ENCODE data around the gene COL20A1. TPM values are rescaled to one million over a fixed set of nuclear protein-coding genes. Genes with fewer than 3 reads are reported as not detected.

The COL20A1 gene
- total and polyA plus RNA-seq, 2 of the 13 experiments (the other 11 are each of a cell fraction or from before 2014, with no cell fraction given) = not detected

- CTCF ChIA-PET (ENCODE audit: low intra/inter-chr PET ratio, low total read pairs) = interaction anchor here (1.4 kb wide), 1 partner anchor 29 kb away, joined by 10 read pairs; no protein-coding TSS in a partner anchor
Observed at GRCh38 chr20:63252284-63252711, 40.7 kb upstream of the COL20A1 start.

More at GRCh38 chr20:63252284-63252711, 40.7 kb upstream of the COL20A1 start:
- no peak for ATAC-seq
- H3K9me3 ChIP-seq (ENCODE audit: low read length) = no peaks in the 10 kb centered on the region
- no peak for TF ChIP-seq ZNF180 (CRISPR knock-in tag; IDR thresholded peaks at IDR 0.05; ENCODE audit: borderline replicate concordance, low read depth)
- TF ChIP-seq ZNF75D (CRISPR knock-in tag; IDR thresholded peaks at IDR 0.05; ENCODE audit: borderline replicate concordance) = no peak
- TF ChIP-seq HMGA1 (CRISPR knock-in tag; conservative IDR thresholded peaks at IDR 0.05) = no peak
- TF ChIP-seq, protein P1, sequence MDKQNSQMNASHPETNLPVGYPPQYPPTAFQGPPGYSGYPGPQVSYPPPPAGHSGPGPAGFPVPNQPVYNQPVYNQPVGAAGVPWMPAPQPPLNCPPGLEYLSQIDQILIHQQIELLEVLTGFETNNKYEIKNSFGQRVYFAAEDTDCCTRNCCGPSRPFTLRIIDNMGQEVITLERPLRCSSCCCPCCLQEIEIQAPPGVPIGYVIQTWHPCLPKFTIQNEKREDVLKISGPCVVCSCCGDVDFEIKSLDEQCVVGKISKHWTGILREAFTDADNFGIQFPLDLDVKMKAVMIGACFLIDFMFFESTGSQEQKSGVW (CRISPR knock-in tag; IDR thresholded peaks at IDR 0.05; ENCODE audit: borderline replicate concordance) = no peak
- no peak for TF ChIP-seq GMEB2 (CRISPR knock-in tag; IDR thresholded peaks at IDR 0.05; ENCODE audit: low read depth)
- TF ChIP-seq, protein P2, sequence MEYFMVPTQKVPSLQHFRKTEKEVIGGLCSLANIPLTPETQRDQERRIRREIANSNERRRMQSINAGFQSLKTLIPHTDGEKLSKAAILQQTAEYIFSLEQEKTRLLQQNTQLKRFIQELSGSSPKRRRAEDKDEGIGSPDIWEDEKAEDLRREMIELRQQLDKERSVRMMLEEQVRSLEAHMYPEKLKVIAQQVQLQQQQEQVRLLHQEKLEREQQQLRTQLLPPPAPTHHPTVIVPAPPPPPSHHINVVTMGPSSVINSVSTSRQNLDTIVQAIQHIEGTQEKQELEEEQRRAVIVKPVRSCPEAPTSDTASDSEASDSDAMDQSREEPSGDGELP (IDR thresholded peaks at IDR 0.05; ENCODE audit: borderline replicate concordance, low read depth) = no peak
- 15% methylated on average over 5 of the region's 8 CpGs for WGBS (ENCODE audit: low lambda C conversion rate)
- no peak overlapping the region for H3K4me3 ChIP-seq (replicated peaks in 1 of 3; ENCODE audit: insufficient read depth in 1 of 3, low read depth in 2 of 3, low read length in 3 of 3)
- in situ Hi-C loops (cut with HindIII; ENCODE audit: extremely low pct_ligation_motif_present, low pct_unique_long_range_greater_than_20kb) (no loop called here), intact Hi-C loops (cut with micrococcal nuclease; ENCODE audit: unreplicated experiment) (no loop called here)
- no peaks in the 10 kb centered on the region for H3K36me3 ChIP-seq (replicated peaks in 1 of 2; ENCODE audit: control insufficient read depth in 1 of 2, insufficient read depth in 2 of 2, low read length in 2 of 2)
- POLR2A ChIA-PET = no interaction called here
- peaks cover 5% of the 10 kb centered on the region; the same call in 1 of the 2 replicates for H4K20me1 ChIP-seq (ENCODE audit: insufficient read depth, low read length)
- DNase-seq (ENCODE audit: low spot score) = no peak
- no peak for FAIRE-seq
- peaks cover 17% of the 10 kb centered on the region for H3K4me1 ChIP-seq (ENCODE audit: insufficient read depth, low read length)
- no peak overlapping the region for H3K4me2 ChIP-seq (ENCODE audit: low read depth, low read length)
- H3K9ac ChIP-seq (ENCODE audit: insufficient read depth, low read depth, low read length) = no peak overlapping the region
- H3K27me3 ChIP-seq (ENCODE audit: control insufficient read depth in 1 of 2, insufficient read depth in 2 of 2, low read length in 2 of 2) = peaks cover 26 to 84% of the 10 kb centered on the region in 2 experiments
- no TSS peak for BruUV-seq (replicated peaks)
- H3K27ac ChIP-seq (ENCODE audit: extremely low read length, insufficient read depth, low read length) = no peak overlapping the region
- H3K79me2 ChIP-seq (ENCODE audit: insufficient read depth, low read length) = no peaks in the 10 kb centered on the region
- H2AFZ ChIP-seq (ENCODE audit: low read length) = no peak overlapping the region
